H1 (cell line): ENCODE measurements around the gene ASS1. TPM values are rescaled to one million over a fixed set of nuclear protein-coding genes. Genes with fewer than 3 reads are reported as not detected.

Source experiments
- CHD1 ChIP-seq: IDR thresholded peaks from 2 replicates; pipeline ENCODE4 v1.6.1; 2012; ENCODE audit warnings: low read depth, low read length, improper control_type of control experiment
- CTBP2 ChIP-seq: IDR thresholded peaks from 2 replicates; pipeline ENCODE4 v1.7.0; 2011; ENCODE audit warnings: borderline replicate concordance, mild to moderate bottlenecking, moderate library complexity, mixed read lengths, low read length; ENCODE audit not compliant: insufficient read depth, insufficient read length
- EGR1 ChIP-seq: IDR thresholded peaks from 2 replicates; pipeline ENCODE4 v1.6.1; 2011; ENCODE audit warnings: low read depth, low read length, borderline replicate concordance
- GTF2F1 ChIP-seq: IDR thresholded peaks from 2 replicates; pipeline ENCODE4 v1.6.1; 2012; ENCODE audit warnings: low read depth, low read length, improper control_type of control experiment, borderline replicate concordance
- HDAC2 ChIP-seq, 2 experiments: fragments of 300-600 bp in 1 of 2; sonication (generic) in 1 of 2; IDR thresholded peaks; 2 replicates each; pipeline ENCODE4 v1.6.1; 2011 to 2012; ENCODE audit warnings: low read depth in 2 of 2, low read length in 2 of 2, mild to moderate bottlenecking in 2 of 2, moderate library complexity in 2 of 2, borderline replicate concordance in 1 of 2, inconsistent platforms in 1 of 2
- KDM4A ChIP-seq: IDR thresholded peaks from one replicate; pipeline ENCODE4 v1.7.1; 2012; ENCODE audit warnings: low read depth, mild to moderate bottlenecking, moderate library complexity, low read length, inconsistent platforms; ENCODE audit not compliant: severe bottlenecking
- POLR2AphosphoS5 ChIP-seq: IDR thresholded peaks from 2 replicates; pipeline ENCODE4 v1.6.1; 2011; ENCODE audit warnings: low read depth, low read length
- POU5F1 ChIP-seq: IDR thresholded peaks from 2 replicates; pipeline ENCODE4 v1.6.1; 2011; ENCODE audit warnings: low read depth, mild to moderate bottlenecking, low read length, moderate library complexity
- RAD21 ChIP-seq, 2 experiments: IDR thresholded peaks in 1 of 2; conservative IDR thresholded peaks in 1 of 2; 2 replicates each; pipeline ENCODE4 v1.6.1; 2011; ENCODE audit warnings: low read depth in 2 of 2, low read length in 2 of 2, improper control_type of control experiment in 1 of 2, inconsistent platforms in 1 of 2, mild to moderate bottlenecking in 1 of 2, moderate library complexity in 1 of 2
- RBBP5 ChIP-seq: IDR thresholded peaks from 2 replicates; pipeline ENCODE4 v1.7.1; 2012; ENCODE audit warnings: low read depth, mild to moderate bottlenecking, inconsistent platforms, low read length, moderate library complexity, borderline replicate concordance
- SIN3A ChIP-seq, 2 experiments: IDR thresholded peaks in 1 of 2; conservative IDR thresholded peaks in 1 of 2; 2 replicates each; pipeline ENCODE4 v1.6.1; 2011 to 2012; ENCODE audit warnings: low read length in 2 of 2, improper control_type of control experiment in 1 of 2, low read depth in 1 of 2, mild to moderate bottlenecking in 1 of 2
- polyA plus RNA-seq, 7 experiments: library from polyadenylated mRNA; depleted of rRNA in 3 of 7; stranded (reverse) in 5 of 7; unstranded in 2 of 7; fragments of >200 nt in 5 of 7; fragments of 200-250 nt in 2 of 7; gene quantifications; 1 replicate in 5 of 7; 2 replicates in 1 of 7; 4 replicates in 1 of 7; pipeline versions ENCODE4 v1.2.1 to v1.2.3, GENCODE V29; 2011 to 2013; ENCODE audit warnings: missing spikeins in 2 of 7, mixed read lengths in 2 of 7
- total RNA-seq: library from RNA; stranded (reverse); fragmentation: NEBNext Ultra II Directional; extraction: Animal tissue kit (Norgen Biotek cat#: 25700); gene quantifications from 2 replicates; pipeline ENCODE4 v1.2.1, GENCODE V29; 2021

Gene ASS1
- total and polyA plus RNA-seq, 2 of the 8 experiments (the other 6 are each of a cell fraction or from before 2014, with no cell fraction given) = 108 to 296 TPM

- TF ChIP-seq POU5F1 (no peak), RAD21 (IDR thresholded peaks at IDR 0.05 in 1 of 2, conservative IDR thresholded peaks at IDR 0.05 in 1 of 2; ENCODE audit: low read depth in 2 of 2, low read length in 2 of 2) (no peak), RBBP5 (no peak), SIN3A (conservative IDR thresholded peaks at IDR 0.05 in 1 of 2, IDR thresholded peaks at IDR 0.05 in 1 of 2; ENCODE audit: low read depth in 1 of 2, low read length in 2 of 2) (no peak), KDM4A (no peak), EGR1 (no peak), GTF2F1 (no peak), HDAC2 (IDR thresholded peaks at IDR 0.05; ENCODE audit: borderline replicate concordance in 1 of 2, low read depth in 2 of 2, low read length in 2 of 2) (no peak), POLR2AphosphoS5 (no peak), CHD1 (no peak), CTBP2 (no peak)
Observed at GRCh38 chr9:130463763-130464745, 19.3 kb downstream of the ASS1 start (continued).
